Loucy (cell line): ENCODE data around the gene MAD1L1.

Source experiments
- H2AFZ ChIP-seq: fragments of 200-600 bp; sonication (generic); 2 replicates; pipeline ENCODE4 v1.6.0; 2016; ENCODE audit warnings: antibody characterized with exemption, mild to moderate bottlenecking, low read length, moderate library complexity
- H3F3A ChIP-seq: fragments of 200-600 bp; 2 replicates; pipeline ENCODE4 v1.6.0; 2016; ENCODE audit warnings: antibody characterized with exemption, low read depth, mild to moderate bottlenecking
- H3K27me3 ChIP-seq: fragments of 200-600 bp; sonication (generic); 2 replicates; pipeline ENCODE4 v1.6.1; 2014; ENCODE audit warnings: low read length, mild to moderate bottlenecking; ENCODE audit not compliant: insufficient read depth, poor library complexity, severe bottlenecking
- H3K36me3 ChIP-seq: fragments of 200-600 bp; sonication (generic); 2 replicates; pipeline ENCODE4 v1.6.1; 2016; ENCODE audit warnings: low read length; ENCODE audit not compliant: insufficient read depth
- H3K4me1 ChIP-seq: fragments of 200-600 bp; sonication (generic); 2 replicates; pipeline ENCODE4 v1.5.1; 2014; ENCODE audit warnings: low read length, mild to moderate bottlenecking; ENCODE audit not compliant: insufficient read depth, poor library complexity, severe bottlenecking
- H3K4me2 ChIP-seq: fragments of 200-600 bp; sonication (generic); 2 replicates; pipeline ENCODE4 v1.6.0; 2014; ENCODE audit warnings: antibody characterized with exemption, low read length, low read depth, mild to moderate bottlenecking; ENCODE audit not compliant: poor library complexity, severe bottlenecking
- H3K4me3 ChIP-seq: fragments of 200-600 bp; sonication (generic); 2 replicates; pipeline ENCODE4 v1.5.1; 2014; ENCODE audit warnings: low read length, mild to moderate bottlenecking, mixed read lengths; ENCODE audit not compliant: poor library complexity, severe bottlenecking
- H3K79me2 ChIP-seq: fragments of 200-600 bp; sonication (generic); 2 replicates; pipeline ENCODE4 v1.6.1; 2014; ENCODE audit warnings: low read length; ENCODE audit not compliant: insufficient read depth
- H3K9ac ChIP-seq: fragments of 200-600 bp; sonication (generic); 2 replicates; pipeline ENCODE4 v1.6.0; 2014; ENCODE audit warnings: mild to moderate bottlenecking, low read depth, low read length, moderate library complexity; ENCODE audit not compliant: poor library complexity, severe bottlenecking
- H3K9me2 ChIP-seq: fragments of 200-600 bp; sonication (generic); replicated peaks from 2 replicates; pipeline ENCODE4 v1.6.1; 2016; ENCODE audit warnings: low read depth, low read length, mixed read lengths
- H3K9me3 ChIP-seq: fragments of 200-600 bp; sonication (generic); 2 replicates; pipeline ENCODE4 v1.6.1; 2014; ENCODE audit warnings: mild to moderate bottlenecking, antibody characterized with exemption, low read length, low read depth; ENCODE audit not compliant: insufficient read depth
- H4K20me1 ChIP-seq: fragments of 200-600 bp; sonication (generic); 2 replicates; pipeline ENCODE4 v1.6.0; 2014; ENCODE audit warnings: antibody characterized with exemption, low read length, mild to moderate bottlenecking; ENCODE audit not compliant: insufficient read depth, poor library complexity, severe bottlenecking
- EZH2phosphoT487 ChIP-seq: fragments of 200-600 bp; IDR thresholded peaks from 2 replicates; pipeline ENCODE4 v1.6.1; 2018; ENCODE audit warnings: antibody characterized with exemption, mild to moderate bottlenecking, moderate library complexity, borderline replicate concordance
- TF ChIP-seq, protein P1 (sequence below): fragments of 200-600 bp; sonication (generic); conservative IDR thresholded peaks from 2 replicates; pipeline ENCODE4 v1.5.1; 2014; ENCODE audit warnings: mild to moderate bottlenecking, antibody characterized with exemption, low read length

The MAD1L1 gene

GRCh38 chr7:1867370-1868260 is 365.1 kb downstream of the MAD1L1 start:
- Histone ChIP-seq H3K79me2 (peaks cover 24% of the 10 kb centered on the region), H2AFZ (no peak overlapping the region), H3K27me3 (no peaks in the 10 kb centered on the region), H4K20me1 (peaks cover 6% of the 10 kb centered on the region), H3K4me1 (no peaks in the 10 kb centered on the region), H3K9me3 (no peaks in the 10 kb centered on the region), H3K4me2 (no peak overlapping the region), H3K36me3 (peaks cover 19% of the 10 kb centered on the region; the same call in 1 of the 2 replicates), H3K4me3 (no peak overlapping the region), H3K9me2 (no peaks in the 10 kb centered on the region), H3K9ac (no peak overlapping the region), H3F3A (no peaks in the 10 kb centered on the region)
- no peak for TF ChIP-seq EZH2phosphoT487
- TF ChIP-seq, protein P1, sequence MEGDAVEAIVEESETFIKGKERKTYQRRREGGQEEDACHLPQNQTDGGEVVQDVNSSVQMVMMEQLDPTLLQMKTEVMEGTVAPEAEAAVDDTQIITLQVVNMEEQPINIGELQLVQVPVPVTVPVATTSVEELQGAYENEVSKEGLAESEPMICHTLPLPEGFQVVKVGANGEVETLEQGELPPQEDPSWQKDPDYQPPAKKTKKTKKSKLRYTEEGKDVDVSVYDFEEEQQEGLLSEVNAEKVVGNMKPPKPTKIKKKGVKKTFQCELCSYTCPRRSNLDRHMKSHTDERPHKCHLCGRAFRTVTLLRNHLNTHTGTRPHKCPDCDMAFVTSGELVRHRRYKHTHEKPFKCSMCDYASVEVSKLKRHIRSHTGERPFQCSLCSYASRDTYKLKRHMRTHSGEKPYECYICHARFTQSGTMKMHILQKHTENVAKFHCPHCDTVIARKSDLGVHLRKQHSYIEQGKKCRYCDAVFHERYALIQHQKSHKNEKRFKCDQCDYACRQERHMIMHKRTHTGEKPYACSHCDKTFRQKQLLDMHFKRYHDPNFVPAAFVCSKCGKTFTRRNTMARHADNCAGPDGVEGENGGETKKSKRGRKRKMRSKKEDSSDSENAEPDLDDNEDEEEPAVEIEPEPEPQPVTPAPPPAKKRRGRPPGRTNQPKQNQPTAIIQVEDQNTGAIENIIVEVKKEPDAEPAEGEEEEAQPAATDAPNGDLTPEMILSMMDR, result no peak

DNA sequence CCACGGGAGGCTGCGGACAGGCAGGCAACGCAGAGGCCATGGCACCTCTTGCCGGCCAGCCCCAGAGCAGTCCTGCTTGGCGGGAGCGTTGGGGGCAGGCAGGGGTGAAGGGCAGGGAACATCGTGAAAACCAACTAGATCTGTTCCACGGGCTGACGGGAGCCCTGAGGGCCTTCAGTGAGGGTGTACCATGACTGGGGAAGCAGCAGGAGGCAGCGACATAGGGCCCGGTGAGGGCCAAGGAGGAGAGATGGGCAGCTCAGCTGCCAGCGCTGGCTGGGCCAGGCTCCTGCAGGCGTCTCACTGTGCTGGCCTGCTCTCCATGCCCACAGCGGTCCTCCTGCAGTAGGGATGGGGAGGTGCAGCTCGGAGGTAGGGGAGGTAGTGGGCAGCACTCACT is 366.1 kb downstream of the MAD1L1 start:
- H3K9ac ChIP-seq, result no peak overlapping the region
- no peak overlapping the region for H2AFZ ChIP-seq
- H3K9me2 ChIP-seq, result no peaks in the 10 kb centered on the region
- no peaks in the 10 kb centered on the region for H3K9me3 ChIP-seq
- TF ChIP-seq EZH2phosphoT487, result no peak
- TF ChIP-seq, protein P1, result no peak
- no peak overlapping the region for H3K4me3 ChIP-seq
- no peaks in the 10 kb centered on the region for H3K4me1 ChIP-seq
- H3K79me2 ChIP-seq, result peaks cover 14% of the 10 kb centered on the region; the same call in 1 of the 2 replicates
- H3K36me3 ChIP-seq, result peaks cover 13% of the 10 kb centered on the region; the same call in 1 of the 2 replicates
- no peaks in the 10 kb centered on the region for H3K27me3 ChIP-seq
- H3K4me2 ChIP-seq, result no peak overlapping the region
- H4K20me1 ChIP-seq, result peaks cover 6% of the 10 kb centered on the region
- no peaks in the 10 kb centered on the region for H3F3A ChIP-seq

GRCh38 chr7:1865571-1866255 is 367.0 kb downstream of the MAD1L1 start:
- Histone ChIP-seq H3F3A (no peaks in the 10 kb centered on the region), H4K20me1 (peaks cover 10% of the 10 kb centered on the region), H3K4me2 (no peak overlapping the region), H3K79me2 (peaks cover 5% of the 10 kb centered on the region; the same call in 1 of the 2 replicates), H2AFZ (no peak overlapping the region), H3K36me3 (peaks cover 13% of the 10 kb centered on the region; the same call in 1 of the 2 replicates), H3K9ac (no peak overlapping the region), H3K9me2 (no peaks in the 10 kb centered on the region), H3K9me3 (no peaks in the 10 kb centered on the region), H3K27me3 (no peaks in the 10 kb centered on the region), H3K4me3 (no peak overlapping the region), H3K4me1 (no peaks in the 10 kb centered on the region)
- TF ChIP-seq EZH2phosphoT487, result no peak
- TF ChIP-seq, protein P1, result no peak
